ENCODE results near the gene PIK3R4. TPM values are rescaled to one million over a fixed set of nuclear protein-coding genes. Genes with fewer than 3 reads are reported as not detected.
A peak's percentile ranks its signal among the peaks of the same experiment; 100 is the strongest.

The PIK3R4 gene
- total RNA-seq, 2 donors from 2014 or later = 22.1 to 26.2 TPM

- H3K27ac Mint-ChIP-seq = no peak overlapping the region
- H3K4me1 Mint-ChIP-seq (ENCODE audit: low read depth) = no peaks in the 10 kb centered on the region
- ATAC-seq (replicated peaks in 1 of 2) = no peak
Measured at GRCh38 chr3:130760922-130761321, 14.3 kb upstream of the PIK3R4 start.

GRCh38 chr3:130759692-130760338 lies 13.2 kb upstream of the PIK3R4 start:
- H3K4me1 Mint-ChIP-seq (ENCODE audit: low read depth) = no peaks in the 10 kb centered on the region
- no peaks in the 10 kb centered on the region for H3K9me3 Mint-ChIP-seq
- H3K36me3 Mint-ChIP-seq (ENCODE audit: insufficient read depth in 2 of 2) = no peaks in the 10 kb centered on the region
- H3K27me3 Mint-ChIP-seq (ENCODE audit: low read depth) = no peaks in the 10 kb centered on the region
- ATAC-seq (replicated peaks in 1 of 2) = peak; percentile 68 to 71
- H3K4me3 Mint-ChIP-seq = no peak overlapping the region
- peak; percentile 58 to 59 for DNase-seq
- no peak overlapping the region for H3K27ac Mint-ChIP-seq

More at GRCh38 chr3:130760922-130761321, 14.3 kb upstream of the PIK3R4 start:
- no peaks in the 10 kb centered on the region for H3K9me3 Mint-ChIP-seq
- no peak overlapping the region for H3K4me3 Mint-ChIP-seq
- H3K27me3 Mint-ChIP-seq (ENCODE audit: low read depth) = no peaks in the 10 kb centered on the region
- no peaks in the 10 kb centered on the region for H3K36me3 Mint-ChIP-seq (ENCODE audit: insufficient read depth in 2 of 2)
- no peak for DNase-seq

GRCh38 chr3:130758624-130759369 lies 12.2 kb upstream of the PIK3R4 start:
- Mint-ChIP-seq H3K9me3 (no peaks in the 10 kb centered on the region), H3K36me3 (ENCODE audit: insufficient read depth in 2 of 2) (no peaks in the 10 kb centered on the region), H3K27me3 (ENCODE audit: low read depth) (no peaks in the 10 kb centered on the region), H3K4me3 (no peak overlapping the region), H3K27ac (no peak overlapping the region), H3K4me1 (ENCODE audit: low read depth) (no peaks in the 10 kb centered on the region)
- ATAC-seq (replicated peaks in 1 of 2) = no peak
- DNase-seq = no peak

- Mint-ChIP-seq H3K27ac (no peak overlapping the region), H3K9me3 (no peaks in the 10 kb centered on the region), H3K4me3 (no peak overlapping the region), H3K36me3 (ENCODE audit: insufficient read depth in 2 of 2) (no peaks in the 10 kb centered on the region), H3K27me3 (ENCODE audit: low read depth) (no peaks in the 10 kb centered on the region), H3K4me1 (ENCODE audit: low read depth) (no peaks in the 10 kb centered on the region)
- ATAC-seq (replicated peaks in 1 of 2) (no peak), DNase-seq (no peak)
Measured at GRCh38 chr3:130757611-130758150, 11.1 kb upstream of the PIK3R4 start.

- DNase-seq (no peak), ATAC-seq (replicated peaks in 1 of 2) (no peak)
- Mint-ChIP-seq H3K36me3 (ENCODE audit: insufficient read depth in 2 of 2) (no peaks in the 10 kb centered on the region), H3K4me3 (no peak overlapping the region), H3K27me3 (ENCODE audit: low read depth) (no peaks in the 10 kb centered on the region), H3K4me1 (ENCODE audit: low read depth) (no peaks in the 10 kb centered on the region), H3K27ac (no peak overlapping the region), H3K9me3 (no peaks in the 10 kb centered on the region)
Measured at GRCh38 chr3:130755666-130756065, 9.0 kb upstream of the PIK3R4 start.

GRCh38 chr3:130748981-130749380 lies 2.4 kb upstream of the PIK3R4 start:
- H3K27me3 Mint-ChIP-seq (ENCODE audit: low read depth) = no peaks in the 10 kb centered on the region
- H3K36me3 Mint-ChIP-seq (ENCODE audit: insufficient read depth in 2 of 2) = peaks cover 3% of the 10 kb centered on the region in 2 donors
- no peak for DNase-seq

GRCh38 chr3:130748467-130748861 lies 1.8 kb upstream of the PIK3R4 start:
- Mint-ChIP-seq H3K36me3 (ENCODE audit: insufficient read depth in 2 of 2) (peaks cover 5 to 6% of the 10 kb centered on the region in 2 donors), H3K27ac (peak overlapping the region; percentile 90), H3K9me3 (no peaks in the 10 kb centered on the region), H3K4me3 (peak overlapping the region; percentile 85 to 91), H3K4me1 (ENCODE audit: low read depth) (peaks cover 32% of the 10 kb centered on the region), H3K27me3 (ENCODE audit: low read depth) (no peaks in the 10 kb centered on the region)
- ATAC-seq (replicated peaks in 1 of 2) = no peak
- DNase-seq = no peak

More at GRCh38 chr3:130748981-130749380, 2.4 kb upstream of the PIK3R4 start:
- no peak for ATAC-seq (replicated peaks in 1 of 2)
- Mint-ChIP-seq H3K9me3 (no peaks in the 10 kb centered on the region), H3K4me1 (ENCODE audit: low read depth) (peaks cover 26% of the 10 kb centered on the region), H3K27ac (no peak overlapping the region), H3K4me3 (no peak overlapping the region)

- no peak overlapping the region for H3K27ac Mint-ChIP-seq
- peaks cover 10 to 14% of the 10 kb centered on the region in 2 donors for H3K36me3 Mint-ChIP-seq (ENCODE audit: insufficient read depth in 2 of 2)
- ATAC-seq (replicated peaks in 1 of 2) (no peak), DNase-seq (no peak)
- peak overlapping the region; percentile 38 to 79 for H3K4me3 Mint-ChIP-seq
- H3K27me3 Mint-ChIP-seq (ENCODE audit: low read depth) = no peaks in the 10 kb centered on the region
- peaks cover 71% of the 10 kb centered on the region for H3K4me1 Mint-ChIP-seq (ENCODE audit: low read depth)
- H3K9me3 Mint-ChIP-seq = no peaks in the 10 kb centered on the region
Measured at GRCh38 chr3:130743354-130743753, 3.3 kb downstream of the PIK3R4 start.

GRCh38 chr3:130741946-130742610 lies 4.6 kb downstream of the PIK3R4 start:
- Mint-ChIP-seq H3K36me3 (ENCODE audit: insufficient read depth in 2 of 2) (peaks cover 10 to 14% of the 10 kb centered on the region in 2 donors), H3K4me3 (peak overlapping the region; percentile 28 to 33), H3K4me1 (ENCODE audit: low read depth) (peaks cover 84% of the 10 kb centered on the region), H3K9me3 (no peaks in the 10 kb centered on the region), H3K27me3 (ENCODE audit: low read depth) (no peaks in the 10 kb centered on the region), H3K27ac (no peak overlapping the region)
- DNase-seq (no peak), ATAC-seq (replicated peaks in 1 of 2) (no peak)

GRCh38 chr3:130739848-130740247 lies 6.8 kb downstream of the PIK3R4 start:
- ATAC-seq (replicated peaks in 1 of 2) = no peak
- Mint-ChIP-seq H3K36me3 (ENCODE audit: insufficient read depth in 2 of 2) (peaks cover 8 to 21% of the 10 kb centered on the region in 2 donors), H3K27ac (no peak overlapping the region), H3K9me3 (no peaks in the 10 kb centered on the region), H3K4me3 (no peak overlapping the region), H3K4me1 (ENCODE audit: low read depth) (peaks cover 77% of the 10 kb centered on the region), H3K27me3 (ENCODE audit: low read depth) (no peaks in the 10 kb centered on the region)
- DNase-seq = no peak

- Mint-ChIP-seq H3K4me1 (ENCODE audit: low read depth) (peaks cover 61% of the 10 kb centered on the region), H3K4me3 (peak overlapping the region in 1 of 2 donors; percentile 54), H3K27ac (peak overlapping the region; percentile 92), H3K27me3 (ENCODE audit: low read depth) (no peaks in the 10 kb centered on the region), H3K36me3 (ENCODE audit: insufficient read depth in 2 of 2) (peaks cover 3 to 16% of the 10 kb centered on the region in 2 donors), H3K9me3 (no peaks in the 10 kb centered on the region)
- ATAC-seq (replicated peaks in 1 of 2) (no peak), DNase-seq (no peak)
Measured at GRCh38 chr3:130738241-130738640, 8.4 kb downstream of the PIK3R4 start.

GRCh38 chr3:130737622-130738021 lies 9.0 kb downstream of the PIK3R4 start:
- peaks cover 55% of the 10 kb centered on the region for H3K4me1 Mint-ChIP-seq (ENCODE audit: low read depth)
- H3K9me3 Mint-ChIP-seq = no peaks in the 10 kb centered on the region
- H3K4me3 Mint-ChIP-seq = peak overlapping the region in 1 of 2 donors; percentile 54
- ATAC-seq (replicated peaks in 1 of 2) (peak; percentile 41 to 63), DNase-seq (no peak)
- H3K27ac Mint-ChIP-seq = peak overlapping the region; percentile 92
- peaks cover 2 to 16% of the 10 kb centered on the region in 2 donors for H3K36me3 Mint-ChIP-seq (ENCODE audit: insufficient read depth in 2 of 2)
- H3K27me3 Mint-ChIP-seq (ENCODE audit: low read depth) = no peaks in the 10 kb centered on the region
